HG02943 (cell line): Measurements from ENCODE around the gene MRPL2.
"Not testable (repeated sequence)": the region's sequence is repeated elsewhere in the genome, so short reads cannot be mapped to it uniquely, and the experiment has no call there.

ENCODE experiments used
- ATAC-seq: cut with Tn5 transposase; IDR thresholded peaks from one replicate; pipeline ENCODE4 v1.9.1; 2021; ENCODE audit warnings: mild to moderate bottlenecking, low read depth, moderate library complexity; ENCODE audit not compliant: unreplicated experiment

Gene MRPL2

GRCh38 chr6:43053545-43054205 lies 5.6 kb downstream of the MRPL2 start, which contains the start of gene CUL7:
CUL7 (minus strand) TSS chr6:43053851; CDS start chr6:43052788, 1,063 bp downstream.
- peak; percentile 56 for ATAC-seq

- peak; percentile 15 for ATAC-seq
Measured at GRCh38 chr6:43052842-43053544, 6.2 kb downstream of the MRPL2 start.

- ATAC-seq = no peak
Measured at GRCh38 chr6:43052225-43052841, 6.9 kb downstream of the MRPL2 start.

- ATAC-seq = no peak
Measured at GRCh38 chr6:43050981-43051380, 8.3 kb downstream of the MRPL2 start.

- ATAC-seq = no peak
Measured at GRCh38 chr6:43047998-43048397, 11.2 kb downstream of the MRPL2 start.

GRCh38 chr6:43045371-43045930 lies 13.8 kb downstream of the MRPL2 start:
- no peak for ATAC-seq

- no peak for ATAC-seq
Measured at GRCh38 chr6:43043310-43043709, 15.9 kb downstream of the MRPL2 start.

GRCh38 chr6:43041475-43041874 lies 17.8 kb downstream of the MRPL2 start:
- ATAC-seq = not testable (repeated sequence)

- no peak for ATAC-seq
Measured at GRCh38 chr6:43040542-43041257, 18.5 kb downstream of the MRPL2 start.

- ATAC-seq = no peak
Measured at GRCh38 chr6:43038727-43039126, 20.5 kb downstream of the MRPL2 start.

- no peak for ATAC-seq
Measured at GRCh38 chr6:43037706-43038105, 21.5 kb downstream of the MRPL2 start.

- no peak for ATAC-seq
Measured at GRCh38 chr6:43037197-43037596, 22.0 kb downstream of the MRPL2 start.

GRCh38 chr6:43036712-43037111 lies 22.5 kb downstream of the MRPL2 start:
- ATAC-seq = no peak

- ATAC-seq = no peak
Measured at GRCh38 chr6:43035495-43036194, 23.6 kb downstream of the MRPL2 start.

- no peak for ATAC-seq
Measured at GRCh38 chr6:43034190-43034525, 25.1 kb downstream of the MRPL2 start.

- no peak for ATAC-seq
Measured at GRCh38 chr6:43033496-43034189, 25.6 kb downstream of the MRPL2 start.

GRCh38 chr6:43032326-43032725 lies 26.9 kb downstream of the MRPL2 start:
- ATAC-seq = no peak

- ATAC-seq = no peak
Measured at GRCh38 chr6:43029120-43029519, 30.1 kb downstream of the MRPL2 start.

- no peak for ATAC-seq
Measured at GRCh38 chr6:43026365-43026764, 32.9 kb downstream of the MRPL2 start.

- no peak for ATAC-seq
Measured at GRCh38 chr6:43024436-43024835, 34.8 kb downstream of the MRPL2 start.
